Spinal cord (tissue), 10 donors: ENCODE measurements around the gene MGAT4A. TPM values are rescaled to one million over a fixed set of nuclear protein-coding genes. Genes with fewer than 3 reads are reported as not detected.
A peak's percentile ranks its signal among the peaks of the same experiment; 100 is the strongest.
"Not testable (repeated sequence)": the region's sequence is repeated elsewhere in the genome, so short reads cannot be mapped to it uniquely, and the experiment has no call there.

Experiments used
- DNase-seq, 6 donors: peaks; one replicate each; pipeline versions ENCODE4 v3.0.0 to v3.0.0-alpha.2; 2013 to 2015; ENCODE audit warnings: low spot score in 6 of 6, low read depth in 4 of 6
- H3K27ac ChIP-seq: one replicate; pipeline ENCODE4 v1.5.1; 2013; ENCODE audit warnings: low read depth, low read length, control low read depth
- H3K27me3 ChIP-seq: one replicate; pipeline ENCODE4 v1.6.1; 2013; ENCODE audit warnings: low read length; ENCODE audit not compliant: control insufficient read depth, insufficient read depth
- H3K36me3 ChIP-seq: one replicate; pipeline ENCODE4 v1.6.1; 2013; ENCODE audit warnings: low read length; ENCODE audit not compliant: control insufficient read depth, insufficient read depth
- H3K4me1 ChIP-seq: one replicate; pipeline ENCODE4 v1.6.1; 2013; ENCODE audit warnings: low read length; ENCODE audit not compliant: control insufficient read depth, insufficient read depth
- H3K4me3 ChIP-seq: one replicate; pipeline ENCODE4 v1.5.1; 2013; ENCODE audit warnings: low read depth, low read length, control low read depth
- H3K9me3 ChIP-seq: one replicate; pipeline ENCODE4 v1.6.1; 2013; ENCODE audit warnings: low read length; ENCODE audit not compliant: control insufficient read depth, insufficient read depth
- WGBS: methylation state at CpG from one replicate; pipeline ENCODE4 v1.1.5; 2013; ENCODE audit warnings: missing lambda C conversion rate; ENCODE audit not compliant: insufficient coverage; 5-methylcytosine and 5-hydroxymethylcytosine counted together
- polyA plus RNA-seq, 2 donors: library from polyadenylated mRNA; unstranded; fragments of 120-200 nt; gene quantifications; one replicate each; pipeline ENCODE4 v1.2.1, GENCODE V29; 2013; ENCODE audit not compliant: insufficient read length in 2 of 2
- total RNA-seq, 2 donors: library from RNA; depleted of rRNA in 1 of 2; stranded (reverse); fragments of 120-200 nt in 1 of 2; fragments of >200 nt in 1 of 2; gene quantifications; one replicate each; pipeline versions ENCODE4 v1.2.3 to v1.2.4, GENCODE V29; 2013 to 2014
- donor health status: healthy.

Gene MGAT4A
- total and polyA plus RNA-seq, 4 donors, result 25.2 to 51.2 (median 29.9) TPM

- H3K27me3 ChIP-seq, result no peaks in the 10 kb centered on the region
- H3K9me3 ChIP-seq, result no peaks in the 10 kb centered on the region
- H3K4me3 ChIP-seq, result no peak overlapping the region
- H3K27ac ChIP-seq, result no peak overlapping the region
- DNase-seq, result no peak
- no peaks in the 10 kb centered on the region for H3K36me3 ChIP-seq
- no peaks in the 10 kb centered on the region for H3K4me1 ChIP-seq
- WGBS, result no CpG with 5 or more reads among the region's 3 CpGs
These were observed 3.2 kb upstream of the MGAT4A start for GRCh38 chr2:98734162-98734561.

GRCh38 chr2:98732430-98733051, 1.6 kb upstream of the MGAT4A start:
- no peaks in the 10 kb centered on the region for H3K36me3 ChIP-seq
- no peak overlapping the region for H3K4me3 ChIP-seq
- no peak for DNase-seq
- no peaks in the 10 kb centered on the region for H3K27me3 ChIP-seq
- H3K27ac ChIP-seq, result no peak overlapping the region
- H3K9me3 ChIP-seq, result no peaks in the 10 kb centered on the region
- 90% methylated on average over 5 of the region's 8 CpGs for WGBS
- no peaks in the 10 kb centered on the region for H3K4me1 ChIP-seq

GRCh38 chr2:98731894-98732349, 990 bp upstream of the MGAT4A start:
- no CpG with 5 or more reads among the region's 6 CpGs for WGBS
- Histone ChIP-seq H3K4me1 (no peaks in the 10 kb centered on the region), H3K4me3 (peak overlapping the region; percentile 60), H3K9me3 (no peaks in the 10 kb centered on the region), H3K27me3 (no peaks in the 10 kb centered on the region), H3K27ac (peak overlapping the region; percentile 30), H3K36me3 (no peaks in the 10 kb centered on the region)
- DNase-seq, result no peak

- no peaks in the 10 kb centered on the region for H3K9me3 ChIP-seq
- peak overlapping the region; percentile 64 for H3K27ac ChIP-seq
- DNase-seq, result no peak
- H3K4me1 ChIP-seq, result no peaks in the 10 kb centered on the region
- under 1% methylated on average over 51 of the region's 56 CpGs for WGBS
- no peaks in the 10 kb centered on the region for H3K36me3 ChIP-seq
- H3K27me3 ChIP-seq, result no peaks in the 10 kb centered on the region
- H3K4me3 ChIP-seq, result peak overlapping the region; percentile 66
These were observed 258 bp downstream of the MGAT4A start for GRCh38 chr2:98730707-98731040.

GRCh38 chr2:98730053-98730706, 752 bp downstream of the MGAT4A start:
- no peaks in the 10 kb centered on the region for H3K4me1 ChIP-seq
- no peaks in the 10 kb centered on the region for H3K27me3 ChIP-seq
- no peaks in the 10 kb centered on the region for H3K9me3 ChIP-seq
- H3K27ac ChIP-seq, result peak overlapping the region; percentile 64
- H3K4me3 ChIP-seq, result peak overlapping the region; percentile 66
- peak in 3 of 6 donors; percentile 63 to 92 (median 77) for DNase-seq
- WGBS, result under 1% methylated on average over 42 of the region's 45 CpGs
- no peaks in the 10 kb centered on the region for H3K36me3 ChIP-seq

- WGBS, result no CpG with 5 or more reads among the region's 10 CpGs
- no peaks in the 10 kb centered on the region for H3K27me3 ChIP-seq
- H3K4me3 ChIP-seq, result peak overlapping the region; percentile 66
- no peaks in the 10 kb centered on the region for H3K4me1 ChIP-seq
- DNase-seq, result no peak
- no peaks in the 10 kb centered on the region for H3K36me3 ChIP-seq
- no peaks in the 10 kb centered on the region for H3K9me3 ChIP-seq
- H3K27ac ChIP-seq, result peak overlapping the region; percentile 64
These were observed 1.3 kb downstream of the MGAT4A start for GRCh38 chr2:98729652-98730051.

GRCh38 chr2:98728088-98728718, 2.7 kb downstream of the MGAT4A start:
- 90% methylated on average over 2 of the region's 5 CpGs for WGBS
- DNase-seq, H3K4me3 ChIP-seq: not testable (repeated sequence)

GRCh38 chr2:98727369-98728087, 3.4 kb downstream of the MGAT4A start:
- Histone ChIP-seq H3K36me3 (peaks cover 3% of the 10 kb centered on the region), H3K4me1 (no peaks in the 10 kb centered on the region), H3K27ac (no peak overlapping the region), H3K9me3 (no peaks in the 10 kb centered on the region), H3K4me3 (no peak overlapping the region), H3K27me3 (no peaks in the 10 kb centered on the region)
- no peak for DNase-seq
- WGBS, result 43% methylated on average over 1 of the region's 5 CpGs

More at GRCh38 chr2:98728088-98728718, 2.7 kb downstream of the MGAT4A start:
- not testable (repeated sequence) for H3K4me1 ChIP-seq, H3K36me3 ChIP-seq, H3K27ac ChIP-seq, H3K27me3 ChIP-seq, H3K9me3 ChIP-seq

- Histone ChIP-seq H3K4me1 (no peaks in the 10 kb centered on the region), H3K36me3 (peaks cover 3% of the 10 kb centered on the region), H3K27ac (no peak overlapping the region), H3K27me3 (no peaks in the 10 kb centered on the region), H3K9me3 (no peaks in the 10 kb centered on the region), H3K4me3 (no peak overlapping the region)
- no CpG with 5 or more reads among the region's 2 CpGs for WGBS
- DNase-seq, result no peak
These were observed 4.1 kb downstream of the MGAT4A start for GRCh38 chr2:98726735-98727368.
